IgD-negative memory B cell (primary cell): ENCODE measurements around the gene PACRG. TPM values are rescaled to one million over a fixed set of nuclear protein-coding genes. Genes with fewer than 3 reads are reported as not detected.

ENCODE experiments used
- H3K27ac Mint-ChIP-seq, 3 donors: one replicate each; pipeline ENCODE4 v1.8.0; 2020 to 2022; ENCODE audit warnings: mild to moderate bottlenecking in 3 of 3, mixed read lengths in 3 of 3, moderate library complexity in 1 of 3
- H3K27me3 Mint-ChIP-seq: one replicate; pipeline ENCODE4 v1.8.0; 2021; ENCODE audit warnings: mixed read lengths
- H3K36me3 Mint-ChIP-seq: one replicate; pipeline ENCODE4 v1.8.0; 2020; ENCODE audit warnings: mild to moderate bottlenecking, mixed read lengths
- H3K4me1 Mint-ChIP-seq, 3 donors: one replicate each; pipeline ENCODE4 v1.8.0; 2020 to 2022; ENCODE audit warnings: mixed read lengths in 3 of 3, mild to moderate bottlenecking in 1 of 3
- H3K4me3 Mint-ChIP-seq, 4 donors: one replicate each; pipeline ENCODE4 v1.8.0; 2020 to 2022; ENCODE audit warnings: mild to moderate bottlenecking in 4 of 4, mixed read lengths in 4 of 4, moderate library complexity in 3 of 4
- H3K9me3 Mint-ChIP-seq, 3 donors: one replicate each; pipeline ENCODE4 v1.8.0; 2020 to 2021; ENCODE audit warnings: mixed read lengths in 3 of 3, mild to moderate bottlenecking in 1 of 3
- polyA plus RNA-seq: library from polyadenylated mRNA; unstranded; fragments of 300-500 nt; fragmentation: Illumina TruSeq; gene quantifications from one replicate; pipeline ENCODE4 v1.2.3, GENCODE V29; 2021

PACRG gene
- polyA plus RNA-seq, 1 donor from 2014 or later = not detected

- Mint-ChIP-seq H3K27ac (no peak overlapping the region), H3K4me3 (no peak overlapping the region), H3K36me3 (peaks cover 2% of the 10 kb centered on the region), H3K27me3 (peaks cover 2% of the 10 kb centered on the region), H3K4me1 (no peaks in the 10 kb centered on the region), H3K9me3 (no peaks in the 10 kb centered on the region)
Observed at GRCh38 chr6:162700966-162701365, 26.8 kb upstream of the PACRG start.

GRCh38 chr6:162701551-162701950 is 26.2 kb upstream of the PACRG start:
- H3K4me1 Mint-ChIP-seq = peaks cover 0 to 4% (median 0%) of the 10 kb centered on the region in 3 donors
- no peak overlapping the region for H3K4me3 Mint-ChIP-seq
- H3K36me3 Mint-ChIP-seq = peaks cover 2% of the 10 kb centered on the region
- H3K27me3 Mint-ChIP-seq = peaks cover 2% of the 10 kb centered on the region
- no peaks in the 10 kb centered on the region for H3K9me3 Mint-ChIP-seq
- no peak overlapping the region for H3K27ac Mint-ChIP-seq

GRCh38 chr6:162702446-162702845 is 25.3 kb upstream of the PACRG start:
- peaks cover 2% of the 10 kb centered on the region for H3K36me3 Mint-ChIP-seq
- no peak overlapping the region for H3K4me3 Mint-ChIP-seq
- H3K27ac Mint-ChIP-seq = no peak overlapping the region
- peaks cover 2% of the 10 kb centered on the region for H3K27me3 Mint-ChIP-seq
- H3K9me3 Mint-ChIP-seq = no peaks in the 10 kb centered on the region
- H3K4me1 Mint-ChIP-seq = peaks cover 0 to 4% (median 0%) of the 10 kb centered on the region in 3 donors

DNA sequence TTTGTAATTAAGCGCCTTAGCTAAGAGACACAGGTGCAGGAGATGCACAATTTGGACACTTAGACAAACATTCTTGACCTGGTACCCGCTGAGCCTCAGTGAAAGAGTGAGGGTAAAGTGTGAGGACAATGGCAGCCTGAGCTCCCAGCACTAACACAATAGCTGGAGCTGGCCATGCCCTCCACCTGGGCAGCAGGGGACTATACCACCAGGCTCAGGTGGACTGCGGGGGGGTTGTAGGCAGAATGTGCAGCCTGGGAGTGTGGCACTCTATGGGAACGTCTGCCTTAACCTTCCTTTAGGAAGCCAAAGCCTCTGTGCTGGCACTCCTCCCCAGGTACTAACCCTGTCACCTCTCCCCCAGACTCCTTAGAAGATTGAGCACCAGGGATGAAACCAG is 23.8 kb upstream of the PACRG start:
- no peak overlapping the region for H3K27ac Mint-ChIP-seq
- H3K36me3 Mint-ChIP-seq = peaks cover 2% of the 10 kb centered on the region
- H3K4me1 Mint-ChIP-seq = peaks cover 0 to 4% (median 0%) of the 10 kb centered on the region in 3 donors
- no peaks in the 10 kb centered on the region for H3K27me3 Mint-ChIP-seq
- H3K9me3 Mint-ChIP-seq = no peaks in the 10 kb centered on the region
- no peak overlapping the region for H3K4me3 Mint-ChIP-seq

- no peak overlapping the region for H3K4me3 Mint-ChIP-seq
- no peaks in the 10 kb centered on the region for H3K27me3 Mint-ChIP-seq
- H3K4me1 Mint-ChIP-seq = peaks cover 0 to 4% (median 0%) of the 10 kb centered on the region in 3 donors
- H3K27ac Mint-ChIP-seq = no peak overlapping the region
- no peaks in the 10 kb centered on the region for H3K9me3 Mint-ChIP-seq
- H3K36me3 Mint-ChIP-seq = peaks cover 2% of the 10 kb centered on the region
Observed at GRCh38 chr6:162705736-162706135, 22.0 kb upstream of the PACRG start.

DNA sequence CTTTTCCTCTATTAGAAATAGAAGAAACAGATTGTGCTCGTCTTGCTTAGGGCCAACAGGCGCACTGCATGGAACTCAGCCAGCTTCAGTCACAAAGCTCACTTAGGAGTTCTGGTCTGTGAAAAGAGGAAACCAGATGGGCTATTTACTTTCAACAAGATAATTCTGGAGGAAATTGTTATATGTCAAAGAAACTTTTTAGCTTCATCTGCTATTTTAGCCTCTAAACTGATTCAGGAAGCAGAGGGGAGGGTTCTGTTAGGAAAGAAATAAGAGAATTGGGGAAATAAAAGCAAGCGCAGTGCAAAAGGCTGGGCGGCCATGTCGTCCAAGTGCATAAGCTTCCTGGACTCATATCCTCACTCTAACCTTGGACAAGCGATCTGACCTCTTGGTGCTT is 21.5 kb upstream of the PACRG start:
- Mint-ChIP-seq H3K27ac (no peak overlapping the region), H3K9me3 (no peaks in the 10 kb centered on the region)

DNA sequence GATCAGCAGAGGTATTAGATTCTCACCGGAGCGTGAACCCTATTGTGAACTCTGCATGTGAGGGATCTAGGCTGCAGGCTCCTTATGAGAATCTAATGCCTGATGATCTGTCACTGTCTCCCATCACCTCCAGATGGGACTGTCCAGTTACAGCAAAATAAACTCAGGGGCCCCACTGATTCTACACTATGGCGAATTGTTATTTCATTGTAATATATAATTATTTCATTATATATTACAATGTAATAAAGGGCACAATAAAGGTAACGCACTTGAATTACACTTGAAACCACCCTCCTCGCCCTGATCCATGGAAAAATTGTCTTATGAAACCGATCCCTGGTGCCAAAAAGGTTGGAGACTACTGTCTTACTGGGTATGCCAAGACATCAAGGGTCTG is 18.8 kb upstream of the PACRG start:
- Mint-ChIP-seq H3K27ac (peak overlapping the region in 1 of 3 donors; percentile 1), H3K27me3 (no peaks in the 10 kb centered on the region), H3K4me3 (no peak overlapping the region), H3K9me3 (no peaks in the 10 kb centered on the region), H3K4me1 (peaks cover 0 to 4% (median 2%) of the 10 kb centered on the region in 3 donors), H3K36me3 (peaks cover 3% of the 10 kb centered on the region)

More for the DNA sequence above, 21.5 kb upstream of the PACRG start:
- Mint-ChIP-seq H3K27me3 (no peaks in the 10 kb centered on the region), H3K36me3 (peaks cover 2% of the 10 kb centered on the region), H3K4me1 (peaks cover 0 to 4% (median 0%) of the 10 kb centered on the region in 3 donors), H3K4me3 (no peak overlapping the region)

GRCh38 chr6:162709431-162709830 is 18.3 kb upstream of the PACRG start:
- peaks cover 0 to 4% (median 2%) of the 10 kb centered on the region in 3 donors for H3K4me1 Mint-ChIP-seq
- no peak overlapping the region for H3K4me3 Mint-ChIP-seq
- no peaks in the 10 kb centered on the region for H3K27me3 Mint-ChIP-seq
- H3K36me3 Mint-ChIP-seq = peaks cover 3% of the 10 kb centered on the region
- no peaks in the 10 kb centered on the region for H3K9me3 Mint-ChIP-seq
- peak overlapping the region in 1 of 3 donors; percentile 1 for H3K27ac Mint-ChIP-seq

DNA sequence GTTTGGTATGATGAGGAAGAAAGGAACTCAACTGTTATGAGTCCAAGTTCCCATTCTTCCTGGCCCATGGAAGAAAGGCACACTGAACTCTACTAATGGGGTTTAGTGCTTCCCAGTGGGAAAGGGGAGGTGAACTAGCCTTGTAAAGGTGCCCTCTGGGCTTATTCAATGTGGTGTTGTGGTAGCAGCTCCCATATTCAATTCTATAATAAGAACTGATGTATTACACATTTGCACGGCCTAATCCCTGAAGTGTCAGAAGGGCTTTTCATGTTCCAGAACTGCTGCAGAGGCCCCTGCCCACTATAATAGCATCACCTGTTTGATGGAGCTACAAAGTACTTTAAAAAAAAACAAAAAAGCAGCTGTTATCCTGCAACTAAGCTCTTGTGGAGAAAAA is 17.4 kb upstream of the PACRG start:
- H3K9me3 Mint-ChIP-seq = no peaks in the 10 kb centered on the region
- peaks cover 2 to 5% (median 4%) of the 10 kb centered on the region in 3 donors for H3K4me1 Mint-ChIP-seq
- no peaks in the 10 kb centered on the region for H3K27me3 Mint-ChIP-seq
- H3K4me3 Mint-ChIP-seq = no peak overlapping the region
- H3K27ac Mint-ChIP-seq = no peak overlapping the region
- H3K36me3 Mint-ChIP-seq = peaks cover 4% of the 10 kb centered on the region

DNA sequence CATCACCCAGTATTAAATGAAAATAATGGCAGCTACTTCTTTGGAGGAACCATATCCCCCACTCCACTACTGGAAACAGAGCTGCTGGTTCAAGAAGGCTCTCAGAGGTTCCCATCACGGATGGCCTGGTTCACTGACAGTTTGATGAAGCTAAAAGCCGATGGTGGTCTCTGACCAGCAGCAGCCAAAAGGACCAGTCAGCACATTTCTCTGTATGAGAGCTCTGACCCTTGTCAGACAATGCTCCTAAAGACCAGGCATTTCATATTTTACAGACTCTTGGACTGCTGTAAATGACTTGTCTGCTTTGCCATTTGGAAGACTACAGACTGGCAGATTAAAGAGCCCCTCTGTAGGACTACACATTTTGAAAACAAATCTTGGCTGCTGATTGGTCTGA is 16.8 kb upstream of the PACRG start:
- H3K4me3 Mint-ChIP-seq = no peak overlapping the region
- peaks cover 4% of the 10 kb centered on the region for H3K36me3 Mint-ChIP-seq
- H3K27ac Mint-ChIP-seq = no peak overlapping the region
- H3K9me3 Mint-ChIP-seq = no peaks in the 10 kb centered on the region
- H3K27me3 Mint-ChIP-seq = no peaks in the 10 kb centered on the region
- H3K4me1 Mint-ChIP-seq = peaks cover 2 to 9% (median 4%) of the 10 kb centered on the region in 3 donors

- peaks cover 4% of the 10 kb centered on the region for H3K36me3 Mint-ChIP-seq
- no peaks in the 10 kb centered on the region for H3K27me3 Mint-ChIP-seq
- no peak overlapping the region for H3K27ac Mint-ChIP-seq
- peaks cover 2 to 6% (median 4%) of the 10 kb centered on the region in 3 donors for H3K4me1 Mint-ChIP-seq
- no peaks in the 10 kb centered on the region for H3K9me3 Mint-ChIP-seq
- H3K4me3 Mint-ChIP-seq = no peak overlapping the region
Observed at GRCh38 chr6:162711376-162711775, 16.4 kb upstream of the PACRG start.

DNA sequence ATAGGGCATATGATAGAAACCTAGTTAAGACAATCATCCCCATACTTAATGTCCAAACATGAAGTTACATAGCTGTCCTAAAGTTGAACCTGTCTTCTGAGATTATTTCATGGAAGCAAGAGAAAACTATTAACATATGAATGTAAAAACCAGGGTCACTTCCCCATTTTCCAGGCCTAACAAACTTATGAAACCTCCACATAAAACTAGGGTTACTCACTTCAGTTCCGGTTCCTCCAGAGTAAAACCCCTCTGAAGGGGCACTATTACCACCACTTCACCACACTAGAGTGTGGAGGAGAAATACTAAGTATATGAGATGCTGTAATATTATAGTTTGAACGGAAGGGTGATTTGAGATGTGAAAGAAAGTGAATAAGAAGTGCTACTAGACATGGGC is 15.1 kb upstream of the PACRG start:
- Mint-ChIP-seq H3K4me3 (no peak overlapping the region), H3K27me3 (no peaks in the 10 kb centered on the region), H3K27ac (no peak overlapping the region), H3K9me3 (no peaks in the 10 kb centered on the region), H3K4me1 (peaks cover 2 to 5% (median 4%) of the 10 kb centered on the region in 3 donors), H3K36me3 (peaks cover 4% of the 10 kb centered on the region)

DNA sequence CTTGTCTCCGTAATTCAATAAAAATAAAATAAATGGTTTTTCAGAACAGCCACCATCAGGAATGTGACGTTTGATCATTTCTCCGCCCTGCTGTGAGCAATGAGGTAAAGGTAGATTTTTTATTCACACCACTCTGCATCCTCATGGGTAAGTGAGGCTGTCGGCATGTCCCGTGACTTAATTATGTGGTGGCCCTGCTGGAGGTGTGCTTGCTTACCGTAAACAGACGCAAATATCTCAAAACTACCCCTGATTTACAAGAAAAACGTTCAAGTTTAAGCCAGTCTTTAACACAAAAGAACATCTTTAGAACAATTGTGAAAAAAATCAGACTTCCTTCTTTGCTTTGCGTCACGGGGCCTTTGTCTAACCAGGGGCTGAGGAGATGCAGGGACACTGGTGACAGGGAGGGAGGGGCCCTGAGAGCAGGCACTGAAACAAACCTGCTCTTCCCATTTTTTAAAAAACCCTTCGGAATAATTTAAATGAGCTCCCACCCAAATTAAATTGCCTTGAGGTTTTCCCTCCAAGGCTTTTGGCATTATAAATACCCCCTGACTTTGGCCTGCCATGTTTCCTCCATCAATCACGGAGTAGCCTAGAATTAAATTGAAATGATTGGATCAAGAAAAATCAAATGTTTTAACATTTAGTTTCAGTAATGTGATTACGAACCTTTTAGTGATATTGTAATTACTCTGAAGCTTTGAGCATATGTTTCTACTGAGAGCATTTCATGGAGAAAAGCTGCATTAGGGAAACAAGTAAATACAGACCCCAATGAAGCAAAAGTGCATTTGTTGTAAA is 13.6 kb upstream of the PACRG start:
- Mint-ChIP-seq H3K9me3 (peaks cover 0 to 1% (median 0%) of the 10 kb centered on the region in 3 donors), H3K27me3 (no peaks in the 10 kb centered on the region), H3K27ac (no peak overlapping the region), H3K4me3 (no peak overlapping the region), H3K4me1 (peaks cover 2 to 5% (median 4%) of the 10 kb centered on the region in 3 donors), H3K36me3 (peaks cover 4% of the 10 kb centered on the region)

GRCh38 chr6:162715601-162716000 is 12.2 kb upstream of the PACRG start:
- Mint-ChIP-seq H3K4me3 (no peak overlapping the region), H3K27me3 (no peaks in the 10 kb centered on the region), H3K27ac (no peak overlapping the region), H3K36me3 (peaks cover 4% of the 10 kb centered on the region), H3K9me3 (peaks cover 0 to 1% (median 0%) of the 10 kb centered on the region in 3 donors), H3K4me1 (peaks cover 2 to 5% (median 4%) of the 10 kb centered on the region in 3 donors)

DNA sequence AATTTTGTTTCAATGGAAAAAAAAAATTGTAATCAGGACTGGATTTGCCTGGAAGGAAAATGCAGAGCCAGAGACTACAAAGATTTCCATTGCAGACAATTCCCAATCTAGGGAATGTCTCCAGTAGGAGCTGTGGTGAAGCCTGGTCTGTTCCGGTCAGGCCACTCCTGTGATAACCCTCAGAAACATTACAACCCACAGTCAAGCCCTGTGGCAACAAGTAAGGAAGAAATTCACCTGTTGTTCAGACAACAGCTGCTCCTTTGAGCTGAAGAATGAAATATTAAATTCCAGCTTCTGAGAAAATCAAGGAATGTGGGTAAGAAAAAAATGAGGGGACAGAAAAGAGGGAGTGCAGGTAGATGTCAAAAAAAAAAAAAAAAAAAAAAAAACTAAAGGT is 8.2 kb upstream of the PACRG start:
- Mint-ChIP-seq H3K4me3 (no peak overlapping the region), H3K36me3 (peaks cover 2% of the 10 kb centered on the region), H3K27ac (no peak overlapping the region), H3K27me3 (no peaks in the 10 kb centered on the region), H3K4me1 (peaks cover 0 to 5% (median 4%) of the 10 kb centered on the region in 3 donors), H3K9me3 (peaks cover 0 to 1% (median 0%) of the 10 kb centered on the region in 3 donors)

DNA sequence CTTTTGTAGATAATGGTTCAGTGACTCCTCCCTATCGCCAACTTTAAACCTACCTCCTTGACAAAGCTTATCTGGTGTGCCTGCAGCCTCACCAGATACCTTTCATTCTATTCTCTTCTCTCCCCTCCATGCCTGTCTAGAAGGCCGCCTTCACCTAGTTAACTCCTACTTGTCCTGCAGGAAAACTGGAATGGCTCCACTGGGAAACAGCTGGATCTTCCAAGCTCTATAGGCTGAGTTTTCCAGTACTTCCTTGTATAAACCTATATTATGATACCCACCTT is 6.4 kb upstream of the PACRG start:
- peaks cover 0 to 1% (median 0%) of the 10 kb centered on the region in 3 donors for H3K9me3 Mint-ChIP-seq
- H3K27me3 Mint-ChIP-seq = no peaks in the 10 kb centered on the region
- no peaks in the 10 kb centered on the region for H3K4me1 Mint-ChIP-seq
- H3K4me3 Mint-ChIP-seq = no peak overlapping the region
- H3K36me3 Mint-ChIP-seq = peaks cover 3% of the 10 kb centered on the region
- H3K27ac Mint-ChIP-seq = no peak overlapping the region
